Fibroblast of pulmonary artery (primary cell): ENCODE results near the gene INSR.

ENCODE experiments used
- DNase-seq: peaks from one replicate; pipeline ENCODE4 v3.0.0-alpha.2; 2010; ENCODE audit warnings: low read depth
- H3K4me3 ChIP-seq: replicated peaks from 2 replicates; pipeline ENCODE4 v1.5.1; 2011; ENCODE audit warnings: low read depth, mild to moderate bottlenecking, control low read depth, low read length, moderate library complexity
- TF ChIP-seq, protein P1 (sequence below): IDR thresholded peaks from 2 replicates; pipeline ENCODE4 v1.5.1; 2011; ENCODE audit warnings: mild to moderate bottlenecking, control low read depth, low read length, inconsistent platforms; ENCODE audit errors: missing control alignments

INSR gene

DNA sequence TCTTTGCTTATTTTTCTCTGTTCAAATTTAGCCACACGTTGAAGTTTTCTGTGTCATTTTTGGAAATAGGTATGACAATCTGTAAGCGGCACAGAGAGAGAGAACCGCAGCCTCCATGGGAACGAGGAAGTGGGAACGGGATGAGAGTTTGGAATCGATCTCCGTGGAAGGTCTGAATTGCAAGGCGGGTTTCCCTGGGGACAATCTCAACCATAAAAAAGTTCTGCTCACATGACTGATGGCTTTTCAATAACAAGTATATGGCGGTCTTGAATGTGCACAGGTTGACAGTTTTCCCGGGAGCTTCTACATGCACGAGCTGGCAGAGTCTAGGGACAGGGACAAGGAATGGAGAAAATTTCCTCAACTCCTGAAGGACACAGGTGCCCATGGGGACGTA is 90.9 kb downstream of the INSR start:
- DNase-seq, result no peak
- TF ChIP-seq, protein P1, sequence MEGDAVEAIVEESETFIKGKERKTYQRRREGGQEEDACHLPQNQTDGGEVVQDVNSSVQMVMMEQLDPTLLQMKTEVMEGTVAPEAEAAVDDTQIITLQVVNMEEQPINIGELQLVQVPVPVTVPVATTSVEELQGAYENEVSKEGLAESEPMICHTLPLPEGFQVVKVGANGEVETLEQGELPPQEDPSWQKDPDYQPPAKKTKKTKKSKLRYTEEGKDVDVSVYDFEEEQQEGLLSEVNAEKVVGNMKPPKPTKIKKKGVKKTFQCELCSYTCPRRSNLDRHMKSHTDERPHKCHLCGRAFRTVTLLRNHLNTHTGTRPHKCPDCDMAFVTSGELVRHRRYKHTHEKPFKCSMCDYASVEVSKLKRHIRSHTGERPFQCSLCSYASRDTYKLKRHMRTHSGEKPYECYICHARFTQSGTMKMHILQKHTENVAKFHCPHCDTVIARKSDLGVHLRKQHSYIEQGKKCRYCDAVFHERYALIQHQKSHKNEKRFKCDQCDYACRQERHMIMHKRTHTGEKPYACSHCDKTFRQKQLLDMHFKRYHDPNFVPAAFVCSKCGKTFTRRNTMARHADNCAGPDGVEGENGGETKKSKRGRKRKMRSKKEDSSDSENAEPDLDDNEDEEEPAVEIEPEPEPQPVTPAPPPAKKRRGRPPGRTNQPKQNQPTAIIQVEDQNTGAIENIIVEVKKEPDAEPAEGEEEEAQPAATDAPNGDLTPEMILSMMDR, result no peak
- no peak overlapping the region for H3K4me3 ChIP-seq

DNA sequence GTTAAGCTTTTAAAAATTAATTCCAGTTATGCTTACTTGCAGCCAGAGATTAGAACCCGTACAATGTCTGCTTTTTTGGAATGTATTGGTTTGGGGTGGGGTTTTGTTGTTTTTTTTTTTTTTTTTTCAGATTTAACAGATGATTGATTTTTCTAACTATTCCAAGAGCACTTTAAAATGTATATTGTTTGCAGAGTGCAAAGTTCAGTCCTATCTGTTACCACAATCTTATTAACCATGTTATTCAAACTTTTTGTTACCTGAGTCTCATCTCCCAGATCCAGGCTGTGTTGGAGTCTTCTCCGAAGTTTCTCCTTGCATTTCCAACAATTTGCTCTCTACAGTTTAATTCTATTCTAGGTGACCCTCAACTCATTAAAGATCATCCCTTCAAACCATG is 91.3 kb downstream of the INSR start:
- TF ChIP-seq, protein P1, result no peak
- no peak for DNase-seq
- H3K4me3 ChIP-seq, result no peak overlapping the region

DNA sequence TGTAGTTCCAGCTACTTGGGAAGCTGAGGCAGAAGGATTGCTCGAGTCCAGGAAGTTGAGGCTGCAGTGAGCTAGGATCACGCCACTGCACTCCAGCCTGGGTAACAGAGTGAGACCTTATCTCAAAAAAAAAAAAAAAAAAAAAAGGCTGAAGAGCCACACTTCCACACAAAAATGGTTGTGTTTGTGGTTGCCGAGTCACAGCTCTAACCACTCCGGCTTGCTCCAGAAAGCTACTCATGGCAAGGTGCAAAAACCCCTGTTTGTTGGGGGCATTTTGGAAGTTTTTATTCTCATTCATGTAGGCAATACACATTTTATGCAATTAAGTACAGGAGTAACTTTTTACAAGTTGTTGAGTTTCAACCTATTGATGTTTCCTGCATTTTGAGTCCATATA is 93.5 kb downstream of the INSR start:
- TF ChIP-seq, protein P1, result no peak
- no peak overlapping the region for H3K4me3 ChIP-seq
- DNase-seq, result no peak

DNA sequence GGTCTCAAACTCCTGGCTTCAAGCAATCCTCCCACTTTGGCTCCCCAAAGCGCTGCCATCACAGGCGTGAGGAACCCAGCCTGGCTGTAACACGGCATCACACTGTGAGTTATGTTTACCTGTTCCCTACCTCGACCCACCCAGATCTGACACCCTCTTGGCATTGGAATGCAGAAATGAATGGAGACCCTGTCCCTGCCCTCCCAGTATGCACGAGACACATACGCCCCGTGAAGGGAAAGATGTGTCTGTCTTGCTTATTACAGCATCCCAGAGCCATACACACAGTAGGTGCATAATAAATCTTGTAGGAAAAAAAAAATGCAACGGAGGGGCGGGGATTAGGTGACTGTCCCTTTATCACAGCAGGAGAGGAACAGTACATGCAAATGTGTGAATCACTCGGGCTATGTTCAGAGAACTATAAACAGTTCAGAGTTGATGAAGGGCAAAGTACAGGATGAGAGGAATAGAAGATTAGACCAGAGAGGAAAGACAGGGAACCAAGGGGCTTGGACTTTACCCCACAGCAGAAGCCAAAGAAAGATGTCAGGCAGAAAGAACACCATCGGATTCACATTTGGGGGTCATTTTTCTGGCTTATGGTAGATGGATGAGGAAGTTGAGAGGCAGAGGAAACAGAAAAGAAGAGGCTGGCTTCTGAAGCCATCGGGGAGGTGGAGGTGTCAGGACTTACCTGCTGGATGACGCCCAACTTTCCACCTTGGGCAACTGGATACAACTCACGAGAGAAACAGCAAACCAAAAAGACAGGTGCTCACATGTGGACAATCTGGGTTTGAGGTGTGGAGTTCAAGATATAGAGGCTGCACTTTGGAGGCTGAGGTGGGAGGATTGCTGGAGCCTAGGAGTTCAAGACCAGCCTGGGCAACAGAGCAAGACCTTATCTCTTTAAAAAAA is 94.3 kb downstream of the INSR start:
- no peak overlapping the region for H3K4me3 ChIP-seq
- DNase-seq, result no peak
- TF ChIP-seq, protein P1, result no peak

DNA sequence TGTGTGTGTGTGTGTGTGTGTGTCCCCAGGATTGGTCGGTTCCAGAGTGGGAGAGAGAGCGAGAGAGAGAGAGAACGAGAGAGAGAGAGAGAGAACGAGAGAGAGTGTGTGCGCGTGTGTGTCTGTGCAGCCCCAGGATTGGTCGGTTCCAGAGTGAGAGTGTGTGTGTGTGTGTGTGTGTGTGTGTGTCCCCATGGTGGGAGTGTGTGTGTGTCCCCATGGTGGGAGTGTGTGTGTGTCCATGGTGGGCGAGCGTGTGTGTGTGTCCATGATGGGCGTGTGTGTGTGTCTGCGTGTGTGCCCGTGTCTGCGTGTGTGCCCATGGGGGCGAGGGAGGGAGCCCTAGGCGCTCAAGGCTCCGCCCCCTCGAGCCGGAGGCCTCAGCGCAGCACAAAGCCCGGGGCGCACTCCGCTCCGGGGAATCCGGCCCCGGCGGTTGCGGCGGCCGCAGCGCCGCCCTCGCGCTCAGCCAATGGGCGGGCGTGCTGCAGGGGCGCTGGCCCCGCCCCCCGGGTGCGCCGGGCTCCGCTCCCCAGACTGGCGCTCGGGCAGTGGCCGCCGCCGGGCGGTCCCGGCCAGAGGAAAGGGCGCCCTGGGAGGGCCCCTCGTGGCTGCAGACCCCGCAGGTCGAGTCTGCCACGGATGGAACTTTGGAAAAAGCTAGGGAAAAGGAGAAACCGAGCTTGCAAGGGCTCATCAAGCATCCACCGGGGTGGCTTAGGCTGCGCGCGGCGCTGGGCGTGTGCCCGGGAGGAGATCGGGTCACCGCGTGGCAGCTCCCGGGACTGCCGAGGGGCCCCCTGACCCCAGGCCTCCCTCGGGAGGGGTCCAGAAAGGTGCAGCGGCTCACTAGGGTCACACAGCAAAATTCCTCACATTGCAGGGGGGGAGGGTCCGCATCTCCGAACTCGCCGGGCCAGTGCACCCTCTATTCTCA is 96.2 kb downstream of the INSR start:
- H3K4me3 ChIP-seq, result peak overlapping the region; percentile 73

DNA sequence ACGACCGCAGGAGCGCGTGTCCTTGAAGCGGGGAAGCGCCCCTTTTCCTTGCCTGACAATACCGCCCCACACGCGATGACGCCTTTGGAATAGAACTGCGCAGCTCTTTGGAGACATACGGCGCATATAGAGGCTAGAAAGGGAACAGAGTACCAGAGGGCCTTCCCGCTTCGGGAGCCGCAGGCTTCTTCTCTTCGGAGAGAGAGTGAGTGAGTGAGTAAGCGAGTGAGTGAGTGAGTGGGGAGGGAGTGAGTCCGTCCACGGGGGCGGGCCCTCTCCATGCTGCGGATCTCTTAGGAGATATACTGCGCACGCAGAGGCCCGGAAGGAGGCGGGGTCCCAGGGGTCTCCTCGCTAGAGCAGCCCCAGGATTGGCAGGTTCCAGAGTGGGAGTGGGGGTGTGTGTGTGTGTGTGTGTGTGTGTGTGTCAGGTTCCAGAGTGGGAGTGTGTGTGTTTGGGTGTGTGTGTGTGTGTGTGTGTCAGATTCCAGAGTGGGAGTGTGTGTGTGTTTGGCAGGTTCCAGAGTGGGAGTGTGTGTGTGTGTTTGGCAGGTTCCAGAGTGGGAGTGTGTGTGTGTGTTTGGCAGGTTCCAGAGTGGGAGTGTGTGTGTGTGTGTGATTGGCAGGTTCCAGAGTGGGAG is 97.0 kb downstream of the INSR start:
- DNase-seq, result peak; percentile 96
- TF ChIP-seq, protein P1, result no peak
- H3K4me3 ChIP-seq, result peak overlapping the region; percentile 53

More for the DNA sequence above, 96.2 kb downstream of the INSR start:
- DNase-seq, result peak; percentile 96
- TF ChIP-seq, protein P1, result peak; percentile 1
